ENCODE measurements around the gene SLC6A3. TPM values are rescaled to one million over a fixed set of nuclear protein-coding genes. Genes with fewer than 3 reads are reported as not detected.

The SLC6A3 gene
- total and polyA plus RNA-seq, 2 donors (not counting 3 experiments of a cell fraction or from before 2014, with no cell fraction given): not detected

DNA sequence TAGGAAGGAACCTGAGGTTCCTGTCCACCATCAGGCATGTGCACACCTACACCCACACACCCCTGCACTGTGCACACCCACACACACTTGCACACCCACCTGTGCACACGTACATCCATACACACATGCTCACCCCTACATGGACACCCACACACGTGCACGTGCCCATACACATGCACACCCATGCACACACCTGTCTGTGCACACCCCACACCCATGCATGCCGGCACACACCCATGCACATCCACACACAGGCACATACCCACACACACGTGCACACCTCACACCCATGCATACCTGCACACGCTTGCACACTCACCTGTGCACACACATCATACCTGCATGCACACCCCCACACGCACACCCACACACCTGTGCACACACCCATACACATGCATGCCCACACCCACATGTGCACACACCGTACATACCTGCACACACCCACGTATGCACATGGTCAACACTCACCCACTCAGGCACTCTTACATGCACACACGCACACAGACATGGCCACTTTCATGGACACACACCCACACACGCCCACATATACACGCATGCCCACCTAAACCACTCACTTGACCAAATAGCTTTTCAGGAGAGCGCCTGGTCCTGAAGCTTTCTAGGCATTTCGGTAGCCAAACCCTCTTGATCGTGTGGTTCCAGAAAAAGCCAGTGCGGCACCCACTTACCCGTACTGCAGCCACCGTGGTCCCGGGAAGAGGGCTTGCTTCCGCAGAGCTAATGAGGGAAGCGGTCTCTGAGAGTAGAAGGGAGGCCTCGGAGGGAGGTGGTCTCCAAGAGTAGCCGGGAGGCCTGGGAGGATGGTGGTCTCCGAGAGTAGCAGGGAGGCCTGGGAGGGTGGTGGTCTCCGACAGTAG is 63.6 kb downstream of the SLC6A3 start:
- FAIRE-seq: no peak
- POLR2A ChIA-PET: no interaction called here
- no TSS peak for BruUV-seq (replicated peaks)

More for the DNA sequence above, 63.6 kb downstream of the SLC6A3 start:
- dilution Hi-C loops (cut with MboI; ENCODE audit: extremely low pct_ligation_motif_present, low sequenced_read_pairs): no loop called here
- TF ChIP-seq EZH2 (IDR thresholded peaks at IDR 0.05; ENCODE audit: borderline replicate concordance, low read depth, low read length, severe bottlenecking) (no peak), FOS (IDR thresholded peaks at IDR 0.05; ENCODE audit: borderline replicate concordance, insufficient read depth, low read length) (no peak), POLR2A (IDR thresholded peaks at IDR 0.05; ENCODE audit: low read depth, low read length) (no peak), MYC (IDR thresholded peaks at IDR 0.05; ENCODE audit: low read depth, low read length) (no peak), JUN (IDR thresholded peaks at IDR 0.05; ENCODE audit: borderline replicate concordance, insufficient read depth, insufficient read length, low read depth) (no peak), GATA2 (IDR thresholded peaks at IDR 0.05; ENCODE audit: insufficient read depth, insufficient read length, low read depth, low read length) (no peak), POLR2AphosphoS5 (IDR thresholded peaks at IDR 0.05; ENCODE audit: insufficient read depth, low read depth, low read length) (no peak)
- TF ChIP-seq, protein P1, sequence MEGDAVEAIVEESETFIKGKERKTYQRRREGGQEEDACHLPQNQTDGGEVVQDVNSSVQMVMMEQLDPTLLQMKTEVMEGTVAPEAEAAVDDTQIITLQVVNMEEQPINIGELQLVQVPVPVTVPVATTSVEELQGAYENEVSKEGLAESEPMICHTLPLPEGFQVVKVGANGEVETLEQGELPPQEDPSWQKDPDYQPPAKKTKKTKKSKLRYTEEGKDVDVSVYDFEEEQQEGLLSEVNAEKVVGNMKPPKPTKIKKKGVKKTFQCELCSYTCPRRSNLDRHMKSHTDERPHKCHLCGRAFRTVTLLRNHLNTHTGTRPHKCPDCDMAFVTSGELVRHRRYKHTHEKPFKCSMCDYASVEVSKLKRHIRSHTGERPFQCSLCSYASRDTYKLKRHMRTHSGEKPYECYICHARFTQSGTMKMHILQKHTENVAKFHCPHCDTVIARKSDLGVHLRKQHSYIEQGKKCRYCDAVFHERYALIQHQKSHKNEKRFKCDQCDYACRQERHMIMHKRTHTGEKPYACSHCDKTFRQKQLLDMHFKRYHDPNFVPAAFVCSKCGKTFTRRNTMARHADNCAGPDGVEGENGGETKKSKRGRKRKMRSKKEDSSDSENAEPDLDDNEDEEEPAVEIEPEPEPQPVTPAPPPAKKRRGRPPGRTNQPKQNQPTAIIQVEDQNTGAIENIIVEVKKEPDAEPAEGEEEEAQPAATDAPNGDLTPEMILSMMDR (IDR thresholded peaks at IDR 0.05; ENCODE audit: extremely low read depth in 1 of 2, insufficient read depth in 1 of 2, low read depth in 1 of 2, low read length in 2 of 2): no peak
- TF ChIP-seq, protein P2, sequence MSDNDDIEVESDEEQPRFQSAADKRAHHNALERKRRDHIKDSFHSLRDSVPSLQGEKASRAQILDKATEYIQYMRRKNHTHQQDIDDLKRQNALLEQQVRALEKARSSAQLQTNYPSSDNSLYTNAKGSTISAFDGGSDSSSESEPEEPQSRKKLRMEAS (IDR thresholded peaks at IDR 0.05; ENCODE audit: insufficient read depth, insufficient read length): no peak
- H3K9me1 ChIP-seq (replicated peaks; ENCODE audit: control insufficient read depth, extremely low read depth, insufficient read depth, low read length): no peaks in the 10 kb centered on the region
- no peak overlapping the region for H3K4me3 ChIP-seq (replicated peaks in 1 of 3; ENCODE audit: insufficient read depth in 1 of 3, low read depth in 1 of 3, low read length in 3 of 3)
- no peaks in the 10 kb centered on the region for H3K9me3 ChIP-seq (replicated peaks; ENCODE audit: control insufficient read depth, insufficient read depth, low read length)
- intact Hi-C loops (cut with micrococcal nuclease): no loop called here
- no peak for DNase-seq (ENCODE audit: low read depth, low spot score)
- CTCF ChIA-PET: no interaction called here
- no peak overlapping the region for H2AFZ ChIP-seq (ENCODE audit: low read depth, low read length)
- peaks cover 3% of the 10 kb centered on the region for H3K4me1 ChIP-seq (ENCODE audit: control insufficient read depth, extremely low read depth, insufficient read depth, low read length)
- H4K20me1 ChIP-seq (replicated peaks; ENCODE audit: control insufficient read depth, extremely low read depth, insufficient read depth, low read length): no peaks in the 10 kb centered on the region
- H3K79me2 ChIP-seq (ENCODE audit: control insufficient read depth, insufficient read depth, low read length): no peaks in the 10 kb centered on the region
- no peak overlapping the region for H3K4me2 ChIP-seq (ENCODE audit: insufficient read depth, low read length)
- no peaks in the 10 kb centered on the region for H3K36me3 ChIP-seq (ENCODE audit: control insufficient read depth in 2 of 2, extremely low read depth in 1 of 2, insufficient read depth in 2 of 2, low read length in 2 of 2)
- peaks cover 0 to 3% of the 10 kb centered on the region in 2 experiments for H3K27me3 ChIP-seq (ENCODE audit: control insufficient read depth in 2 of 2, insufficient read depth in 2 of 2, low read length in 2 of 2)
- H3K27ac ChIP-seq (ENCODE audit: insufficient read depth, low read depth, low read length): no peak overlapping the region
- H3K9ac ChIP-seq (replicated peaks; ENCODE audit: extremely low read depth, insufficient read depth, low read length): no peak overlapping the region
